Measurements from ENCODE around the gene MAGEB17. TPM values are rescaled to one million over a fixed set of nuclear protein-coding genes. Genes with fewer than 3 reads are reported as not detected.

Gene MAGEB17
- total RNA-seq, 1 donor from 2014 or later, result not detected

- DNase-seq (ENCODE audit: low spot score), result no peak
These were observed 41.3 kb downstream of the MAGEB17 start for GRCh38 chrX:16208601-16209000.

- DNase-seq (ENCODE audit: low spot score), result no peak
These were observed 42.8 kb downstream of the MAGEB17 start for GRCh38 chrX:16210061-16210460.

GRCh38 chrX:16212024-16212423, 44.7 kb downstream of the MAGEB17 start:
- no peak for DNase-seq (ENCODE audit: low spot score)

- no peak for DNase-seq (ENCODE audit: low spot score)
These were observed 45.2 kb downstream of the MAGEB17 start for GRCh38 chrX:16212436-16212835.

GRCh38 chrX:16213961-16214360, 46.7 kb downstream of the MAGEB17 start:
- DNase-seq (ENCODE audit: low spot score), result no peak

- no peak for DNase-seq (ENCODE audit: low spot score)
These were observed 48.4 kb downstream of the MAGEB17 start for GRCh38 chrX:16215660-16216059.

Other genes with a start within 250 kb of the MAGEB17 start
- gene GRPR, start 43.9 kb upstream of the MAGEB17 start, total RNA-seq, result not detected

All from ureter (tissue), 1 donor.